ENCODE results near the gene MAGIX. TPM values are rescaled to one million over a fixed set of nuclear protein-coding genes. Genes with fewer than 3 reads are reported as not detected.

MAGIX gene
- total RNA-seq, 4 donors from 2014 or later: 0.17 to 3.0 (median 0.35) TPM

DNA sequence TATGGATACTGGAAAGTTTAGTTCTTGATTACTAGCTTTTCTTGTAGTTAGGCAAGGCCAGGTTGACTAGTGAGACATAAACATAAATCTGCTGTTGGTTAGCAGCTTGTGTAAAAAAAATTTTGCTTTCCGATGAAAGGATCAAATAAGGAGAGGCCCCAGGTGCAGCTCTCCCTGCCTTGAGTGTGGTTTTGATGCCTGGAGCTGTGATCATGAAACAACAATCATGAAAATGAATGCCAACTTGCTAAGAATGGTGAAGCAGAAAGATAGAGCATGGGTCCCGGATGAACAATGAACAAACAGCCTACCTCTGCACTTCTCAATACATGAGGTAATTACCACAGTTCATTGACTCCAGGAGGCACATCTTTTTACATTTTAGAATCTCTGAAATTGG, 51.9 kb downstream of the MAGIX start:
- TF ChIP-seq, protein P1, sequence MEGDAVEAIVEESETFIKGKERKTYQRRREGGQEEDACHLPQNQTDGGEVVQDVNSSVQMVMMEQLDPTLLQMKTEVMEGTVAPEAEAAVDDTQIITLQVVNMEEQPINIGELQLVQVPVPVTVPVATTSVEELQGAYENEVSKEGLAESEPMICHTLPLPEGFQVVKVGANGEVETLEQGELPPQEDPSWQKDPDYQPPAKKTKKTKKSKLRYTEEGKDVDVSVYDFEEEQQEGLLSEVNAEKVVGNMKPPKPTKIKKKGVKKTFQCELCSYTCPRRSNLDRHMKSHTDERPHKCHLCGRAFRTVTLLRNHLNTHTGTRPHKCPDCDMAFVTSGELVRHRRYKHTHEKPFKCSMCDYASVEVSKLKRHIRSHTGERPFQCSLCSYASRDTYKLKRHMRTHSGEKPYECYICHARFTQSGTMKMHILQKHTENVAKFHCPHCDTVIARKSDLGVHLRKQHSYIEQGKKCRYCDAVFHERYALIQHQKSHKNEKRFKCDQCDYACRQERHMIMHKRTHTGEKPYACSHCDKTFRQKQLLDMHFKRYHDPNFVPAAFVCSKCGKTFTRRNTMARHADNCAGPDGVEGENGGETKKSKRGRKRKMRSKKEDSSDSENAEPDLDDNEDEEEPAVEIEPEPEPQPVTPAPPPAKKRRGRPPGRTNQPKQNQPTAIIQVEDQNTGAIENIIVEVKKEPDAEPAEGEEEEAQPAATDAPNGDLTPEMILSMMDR (IDR thresholded peaks at IDR 0.05; ENCODE audit: low read depth): no peak

- TF ChIP-seq, protein P1 (IDR thresholded peaks at IDR 0.05; ENCODE audit: low read depth): no peak
These were observed 52.5 kb downstream of the MAGIX start for GRCh38 chrX:49214996-49215526.

Small RNA genes lying within 50 kb of the gene (small RNA-seq; reads per million reads assigned to genes)
- gene RN7SL262P: not detected

Other genes starting within 250 kb of the MAGIX start
- gene PIM2, start 243.7 kb upstream of the MAGIX start, total RNA-seq: 10 to 100 TPM in 1 of 4 donors, 1 to 10 TPM in 3; 3.4 to 11.7 (median 5.5) TPM
- gene OTUD5, start 205.2 kb upstream of the MAGIX start, total RNA-seq: 10 to 100 TPM; 24.0 to 47.5 (median 29.9) TPM
- 1 to 10 TPM in 2 of 4 donors, under 1 TPM in 2; 0.49 to 1.7 (median 1.1) TPM for gene KCND1, start 190.9 kb upstream of the MAGIX start, total RNA-seq
- gene GRIPAP1, start 160.5 kb upstream of the MAGIX start, total RNA-seq: 10 to 100 TPM; 20.7 to 46.3 (median 33.4) TPM
- gene TFE3, start 119.4 kb upstream of the MAGIX start, total RNA-seq: 100 to 1,000 TPM in 1 of 4 donors, 10 to 100 TPM in 3; 50.9 to 148 (median 72.8) TPM
- 1 to 10 TPM in 2 of 4 donors, under 1 TPM in 2; 0.44 to 3.1 (median 1.2) TPM for gene CCDC120, start 103.8 kb upstream of the MAGIX start, total RNA-seq
- gene PRAF2, start 88.8 kb upstream of the MAGIX start, total RNA-seq: 10 to 100 TPM in 2 of 4 donors, 1 to 10 TPM in 2; 5.1 to 10.6 (median 9.0) TPM
- 100 to 1,000 TPM in 2 of 4 donors, 10 to 100 TPM in 2; 84.5 to 138 (median 115) TPM for gene WDR45, start 82.9 kb upstream of the MAGIX start, total RNA-seq
- 10 to 100 TPM; 11.9 to 32.0 (median 19.8) TPM for gene GPKOW, start 39.0 kb upstream of the MAGIX start, total RNA-seq
- gene PLP2, start 9.1 kb downstream of the MAGIX start, total RNA-seq: 10 to 100 TPM; 19.0 to 62.0 (median 37.2) TPM
- 10 to 100 TPM; 10.7 to 19.4 (median 13.8) TPM for gene PRICKLE3, start 23.6 kb downstream of the MAGIX start, total RNA-seq
- 1 to 10 TPM in 1 of 4 donors, under 1 TPM in 3; 0.16 to 2.4 (median 0.91) TPM for gene SYP, start 37.4 kb downstream of the MAGIX start, total RNA-seq
- under 1 TPM; under 0.01 to 0.66 (median 0.25) TPM for gene CACNA1F, start 70.6 kb downstream of the MAGIX start, total RNA-seq
- 10 to 100 TPM in 3 of 4 donors, 1 to 10 TPM in 1; 6.5 to 14.1 (median 13.3) TPM for gene CCDC22, start 72.7 kb downstream of the MAGIX start, total RNA-seq
- gene FOXP3, start 102.0 kb downstream of the MAGIX start, total RNA-seq: under 1 TPM in 1 of 4 donors, not detected in 3; 0.22 TPM
- 1 to 10 TPM; 1.8 to 7.5 (median 4.5) TPM for gene PPP1R3F, start 107.0 kb downstream of the MAGIX start, total RNA-seq
- not detected for gene GAGE10, start 140.9 kb downstream of the MAGIX start, total RNA-seq
- not detected for gene GAGE12J, start 159.3 kb downstream of the MAGIX start, total RNA-seq
- not detected for gene GAGE13, start 168.8 kb downstream of the MAGIX start, total RNA-seq